Kidney (tissue), 14 donors: Measurements from ENCODE around the gene PNRC2. TPM values are rescaled to one million over a fixed set of nuclear protein-coding genes. Genes with fewer than 3 reads are reported as not detected.
A peak's percentile ranks its signal among the peaks of the same experiment; 100 is the strongest.

ENCODE experiments used
- DNase-seq, 5 donors: peaks; one replicate each; pipeline ENCODE4 v3.0.0-alpha.2; 2013 to 2020
- FAIRE-seq: peaks from 2 replicates; lab custom pipeline; 2012; peaks lifted over from hg19 to GRCh38; lab: Jason Lieb, UNC
- H3K27ac ChIP-seq, 2 donors: one replicate each; pipeline ENCODE4 v1.7.0; 2013; ENCODE audit warnings: low read depth in 2 of 2, low read length in 2 of 2, inconsistent platforms in 1 of 2
- H3K27me3 ChIP-seq: one replicate; pipeline ENCODE4 v1.7.1; 2013; ENCODE audit warnings: low read length, inconsistent platforms; ENCODE audit not compliant: control insufficient read depth, insufficient read depth
- H3K36me3 ChIP-seq, 3 donors: one replicate each; pipeline versions ENCODE4 v1.7.0 to v1.7.1; 2013; ENCODE audit warnings: low read length in 3 of 3, control low read depth in 1 of 3, inconsistent platforms in 1 of 3; ENCODE audit not compliant: insufficient read depth in 3 of 3, control insufficient read depth in 2 of 3
- H3K4me1 ChIP-seq, 3 donors: one replicate each; pipeline versions ENCODE4 v1.7.0 to v1.7.1; 2013; ENCODE audit warnings: low read length in 3 of 3, inconsistent platforms in 1 of 3, low read depth in 1 of 3; ENCODE audit not compliant: control insufficient read depth in 2 of 3, insufficient read depth in 2 of 3
- H3K4me3 ChIP-seq, 3 donors: one replicate each; pipeline versions ENCODE4 v1.7.0 to v1.8.1; 2013; ENCODE audit warnings: low read length in 3 of 3, control low read depth in 1 of 3, inconsistent platforms in 1 of 3
- H3K9ac ChIP-seq, 3 donors: one replicate each; pipeline versions ENCODE4 v1.7.0 to v1.7.1; 2013; ENCODE audit warnings: low read length in 3 of 3, control low read depth in 1 of 3, inconsistent platforms in 1 of 3
- H3K9me3 ChIP-seq, 3 donors: one replicate each; pipeline versions ENCODE4 v1.7.0 to v1.7.1; 2013; ENCODE audit warnings: low read length in 3 of 3, control low read depth in 1 of 3, inconsistent platforms in 1 of 3; ENCODE audit not compliant: control insufficient read depth in 2 of 3, insufficient read depth in 1 of 3
- CTCF ChIP-seq: IDR thresholded peaks from 3 replicates; pipeline ENCODE4 v1.5.1; 2012; ENCODE audit warnings: mild to moderate bottlenecking, moderate library complexity, borderline replicate concordance; ENCODE audit not compliant: insufficient read depth; ENCODE audit errors: extremely low read depth
- intact Hi-C: fragments of 100-400 bp; cut with DNase I; formaldehyde crosslinking; loops from one replicate; pipeline ENCODE4 v1.11.1; 2022
- polyA plus RNA-seq: library from polyadenylated mRNA; stranded (reverse); fragments of 350-450 nt; fragmentation: Illumina TruSeq; extraction: RNeasy Lipid Tissue Mini Kit (QIAGEN cat#74804); gene quantifications from one replicate; pipeline ENCODE4 v1.2.3, GENCODE V29; 2014; ENCODE audit warnings: low read depth, low replicate concordance; ENCODE audit not compliant: insufficient read depth
- total RNA-seq: library from RNA; stranded (reverse); fragmentation: NEBNext Ultra II Directional; extraction: Animal tissue kit (Norgen Biotek cat#: 25700); gene quantifications from one replicate; pipeline ENCODE4 v1.2.1, GENCODE V29; 2021
- donor health status: control.
- donor health status: control.
- donor health status: control.
- donor health status: control.
- donor health status: control.
- donor health status: DM: yes; HTN: yes; CAD: no.
- donor health status: Normal renal cell carcinoma (clear cell type).

Gene PNRC2
- total and polyA plus RNA-seq, 2 donors from 2014 or later, result 86.3 to 107 TPM

GRCh38 chr1:23914921-23915320 lies 44.7 kb upstream of the PNRC2 start:
- TF ChIP-seq CTCF, result no peak
- intact Hi-C loops, result no loop called here
- Histone ChIP-seq H3K4me3 (no peak overlapping the region), H3K36me3 (no peaks in the 10 kb centered on the region), H3K27ac (no peak overlapping the region), H3K9ac (no peak overlapping the region), H3K27me3 (no peaks in the 10 kb centered on the region), H3K4me1 (no peaks in the 10 kb centered on the region), H3K9me3 (no peaks in the 10 kb centered on the region)
- no peak for DNase-seq
- no peak for FAIRE-seq

GRCh38 chr1:23915466-23915865 lies 44.2 kb upstream of the PNRC2 start:
- FAIRE-seq (no peak), DNase-seq (no peak)
- Histone ChIP-seq H3K9me3 (no peaks in the 10 kb centered on the region), H3K27me3 (no peaks in the 10 kb centered on the region), H3K9ac (no peak overlapping the region), H3K4me1 (peaks cover 0 to 2% (median 0%) of the 10 kb centered on the region in 3 donors), H3K36me3 (no peaks in the 10 kb centered on the region), H3K4me3 (no peak overlapping the region), H3K27ac (no peak overlapping the region)
- TF ChIP-seq CTCF, result no peak
- intact Hi-C loops, result no loop called here

- DNase-seq, result peak in 4 of 5 donors; percentile 80 to 88 (median 84)
- FAIRE-seq, result no peak
- intact Hi-C loops, result no loop called here
- TF ChIP-seq CTCF, result peak; percentile 61
- H3K9me3 ChIP-seq, result no peaks in the 10 kb centered on the region
- H3K27ac ChIP-seq, result no peak overlapping the region
- H3K4me3 ChIP-seq, result no peak overlapping the region
- H3K9ac ChIP-seq, result no peak overlapping the region
- H3K36me3 ChIP-seq, result no peaks in the 10 kb centered on the region
- H3K4me1 ChIP-seq, result peaks cover 0 to 2% (median 0%) of the 10 kb centered on the region in 3 donors
- H3K27me3 ChIP-seq, result no peaks in the 10 kb centered on the region
Observed at GRCh38 chr1:23916209-23917131, 43.2 kb upstream of the PNRC2 start.
